MCF 10A (cell line): ENCODE measurements around the gene SLC25A42. TPM values are rescaled to one million over a fixed set of nuclear protein-coding genes. Genes with fewer than 3 reads are reported as not detected.
A peak's percentile ranks its signal among the peaks of the same experiment; 100 is the strongest.

ENCODE experiments used
- BruUV-seq: library from RNA; stranded (reverse); fragments of 400-500 nt; replicated peaks from 2 replicates; lab custom pipeline; 2021; lab: Mats Ljungman, UMichigan
- CTCF ChIA-PET: fragments of 300-600 bp; sonication (Branson Sonifier 250); formaldehyde crosslinking; extraction: SDS; loops from one replicate; lab custom pipeline; 2021; ENCODE audit warnings: antibody characterized with exemption, inconsistent platforms; lab: Yijun Ruan, JAX
- POLR2A ChIA-PET: fragments of 300-600, 350-650 bp; sonication (Branson Sonifier 250); formaldehyde crosslinking; extraction: SDS; loops from one replicate; lab custom pipeline; 2020; ENCODE audit warnings: antibody characterized with exemption, inconsistent platforms; lab: Yijun Ruan, JAX
- DNase-seq: peaks from one replicate; pipeline ENCODE4 v3.0.0-alpha.2; 2018; ENCODE audit not compliant: unreplicated experiment
- H3K27ac Mint-ChIP-seq: one replicate; pipeline ENCODE4 v1.8.0; 2022; ENCODE audit warnings: mild to moderate bottlenecking, low read depth, mixed read lengths; ENCODE audit not compliant: unreplicated experiment
- H3K27me3 Mint-ChIP-seq: one replicate; pipeline ENCODE4 v1.8.0; 2022; ENCODE audit warnings: mixed read lengths; ENCODE audit not compliant: insufficient read depth, unreplicated experiment
- H3K36me3 Mint-ChIP-seq: one replicate; pipeline ENCODE4 v1.8.0; 2022; ENCODE audit warnings: mild to moderate bottlenecking, moderate library complexity, mixed read lengths; ENCODE audit not compliant: insufficient read depth, unreplicated experiment
- H3K4me1 Mint-ChIP-seq: one replicate; pipeline ENCODE4 v1.8.0; 2022; ENCODE audit warnings: mixed read lengths; ENCODE audit not compliant: insufficient read depth, unreplicated experiment
- H3K4me3 Mint-ChIP-seq: one replicate; pipeline ENCODE4 v1.8.0; 2022; ENCODE audit warnings: mild to moderate bottlenecking, moderate library complexity, mixed read lengths; ENCODE audit not compliant: unreplicated experiment
- H3K9me3 Mint-ChIP-seq: one replicate; pipeline ENCODE4 v1.8.0; 2022; ENCODE audit warnings: mixed read lengths; ENCODE audit not compliant: unreplicated experiment
- intact Hi-C: fragments of 100-400 bp; cut with micrococcal nuclease; formaldehyde crosslinking; loops from 2 replicates; pipeline ENCODE4 v1.14.1; 2022
- total RNA-seq: library from RNA; stranded (reverse); gene quantifications from 2 replicates; pipeline ENCODE4 v1.2.3, GENCODE V29; 2022
- TF ChIP-seq, protein P1 (sequence below): fragments of 200-600 bp; IDR thresholded peaks from one replicate; pipeline ENCODE4 v1.8.0; 2022; ENCODE audit warnings: antibody characterized with exemption, mild to moderate bottlenecking; ENCODE audit not compliant: unreplicated experiment

SLC25A42 gene
- total RNA-seq, 1 experiment from 2014 or later = 3.1 TPM

DNA sequence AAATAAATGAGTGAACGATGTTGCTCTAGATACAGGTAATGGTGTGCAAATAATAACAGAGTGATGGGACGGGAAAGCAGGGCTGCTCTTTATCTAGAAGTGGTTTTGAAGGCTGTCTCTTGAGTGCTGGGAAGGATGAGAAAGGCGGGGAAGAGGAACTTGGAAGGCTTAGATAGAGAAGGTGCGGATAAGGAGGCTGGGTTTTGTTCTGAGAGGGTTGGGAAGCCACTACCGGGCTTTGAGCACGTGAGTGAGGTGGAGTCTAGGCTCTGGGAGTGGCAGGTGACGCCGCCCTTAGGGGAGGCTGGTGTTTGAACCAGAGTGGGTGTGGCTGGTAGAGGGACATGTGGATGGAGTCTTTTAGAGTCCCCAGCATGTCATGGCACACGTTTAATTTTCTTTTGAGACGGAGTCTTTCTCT is 29.6 kb upstream of the SLC25A42 start:
- peak; percentile 90 for DNase-seq
- H3K27me3 Mint-ChIP-seq = no peaks in the 10 kb centered on the region
- BruUV-seq = TSS peak; percentile 59
- peaks cover 44% of the 10 kb centered on the region for H3K36me3 Mint-ChIP-seq
- no peaks in the 10 kb centered on the region for H3K9me3 Mint-ChIP-seq
- H3K4me3 Mint-ChIP-seq = peak overlapping the region; percentile 78
- peaks cover 6% of the 10 kb centered on the region for H3K4me1 Mint-ChIP-seq
- TF ChIP-seq, protein P1, sequence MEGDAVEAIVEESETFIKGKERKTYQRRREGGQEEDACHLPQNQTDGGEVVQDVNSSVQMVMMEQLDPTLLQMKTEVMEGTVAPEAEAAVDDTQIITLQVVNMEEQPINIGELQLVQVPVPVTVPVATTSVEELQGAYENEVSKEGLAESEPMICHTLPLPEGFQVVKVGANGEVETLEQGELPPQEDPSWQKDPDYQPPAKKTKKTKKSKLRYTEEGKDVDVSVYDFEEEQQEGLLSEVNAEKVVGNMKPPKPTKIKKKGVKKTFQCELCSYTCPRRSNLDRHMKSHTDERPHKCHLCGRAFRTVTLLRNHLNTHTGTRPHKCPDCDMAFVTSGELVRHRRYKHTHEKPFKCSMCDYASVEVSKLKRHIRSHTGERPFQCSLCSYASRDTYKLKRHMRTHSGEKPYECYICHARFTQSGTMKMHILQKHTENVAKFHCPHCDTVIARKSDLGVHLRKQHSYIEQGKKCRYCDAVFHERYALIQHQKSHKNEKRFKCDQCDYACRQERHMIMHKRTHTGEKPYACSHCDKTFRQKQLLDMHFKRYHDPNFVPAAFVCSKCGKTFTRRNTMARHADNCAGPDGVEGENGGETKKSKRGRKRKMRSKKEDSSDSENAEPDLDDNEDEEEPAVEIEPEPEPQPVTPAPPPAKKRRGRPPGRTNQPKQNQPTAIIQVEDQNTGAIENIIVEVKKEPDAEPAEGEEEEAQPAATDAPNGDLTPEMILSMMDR = no peak
- ChIA-PET POLR2A (no interaction called here), CTCF (interaction anchor here (1.1 kb wide), 1 partner anchor 39 kb away, joined by 4 read pairs; no protein-coding TSS in a partner anchor)
- intact Hi-C loops = no loop called here
- H3K27ac Mint-ChIP-seq = peak overlapping the region; percentile 56

DNA sequence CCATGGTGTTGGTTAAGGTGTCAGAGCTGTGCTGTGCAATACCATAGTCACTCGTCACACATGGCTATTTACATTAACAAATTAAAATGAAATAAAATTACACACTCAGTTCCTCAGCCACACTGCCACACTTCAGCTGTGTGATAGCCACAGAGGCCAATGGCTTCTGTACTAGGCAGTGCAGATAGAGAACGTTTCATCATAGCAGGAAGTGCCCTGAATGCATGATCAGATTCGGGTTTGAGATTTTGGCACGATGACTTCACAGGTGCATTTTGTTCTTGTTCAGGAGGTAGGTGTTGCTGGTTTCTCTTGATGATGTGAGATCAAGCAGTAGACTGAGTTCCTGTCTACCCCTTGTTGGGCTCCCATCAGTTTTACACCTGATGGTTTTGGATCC is 23.9 kb upstream of the SLC25A42 start:
- peaks cover 27% of the 10 kb centered on the region for H3K36me3 Mint-ChIP-seq
- no peak overlapping the region for H3K27ac Mint-ChIP-seq
- DNase-seq = no peak
- no TSS peak for BruUV-seq
- H3K27me3 Mint-ChIP-seq = no peaks in the 10 kb centered on the region
- peaks cover 5% of the 10 kb centered on the region for H3K4me1 Mint-ChIP-seq
- ChIA-PET CTCF (interaction anchor here (0.6 to 0.7 kb wide), 2 partner anchors 8 to 16 kb away, joined by 3 to 4 read pairs; no protein-coding TSS in a partner anchor), POLR2A (interaction anchor here (0.9 to 1.2 kb wide), 2 partner anchors 23 to 99 kb away, joined by 4 to 8 read pairs; no protein-coding TSS in a partner anchor)
- H3K9me3 Mint-ChIP-seq = no peaks in the 10 kb centered on the region
- TF ChIP-seq, protein P1 = no peak
- H3K4me3 Mint-ChIP-seq = no peak overlapping the region
- intact Hi-C loops = no loop called here

DNA sequence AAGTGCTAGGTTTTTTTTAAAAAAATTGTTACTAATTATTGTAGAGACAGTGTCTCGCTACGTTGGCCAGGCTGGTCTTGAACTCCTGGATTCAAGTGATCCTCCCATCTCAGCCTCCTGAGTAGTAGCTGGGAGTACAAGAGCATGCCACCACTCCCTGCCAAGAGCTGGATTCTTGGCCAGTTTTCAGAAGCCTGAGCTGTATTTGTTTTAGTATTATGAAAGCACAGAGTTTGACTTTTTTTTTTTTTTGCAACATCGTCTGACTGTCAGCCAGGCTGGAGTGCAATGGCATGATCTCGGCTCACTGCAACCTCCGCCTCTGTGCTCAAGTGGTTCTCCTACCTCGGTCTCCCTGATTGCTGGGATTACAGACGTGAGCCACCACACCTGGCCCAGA is 23.4 kb upstream of the SLC25A42 start:
- peak; percentile 93 for DNase-seq
- TF ChIP-seq, protein P1 = no peak
- H3K4me1 Mint-ChIP-seq = peaks cover 5% of the 10 kb centered on the region
- BruUV-seq = no TSS peak
- H3K9me3 Mint-ChIP-seq = no peaks in the 10 kb centered on the region
- H3K4me3 Mint-ChIP-seq = no peak overlapping the region
- H3K27ac Mint-ChIP-seq = no peak overlapping the region
- no peaks in the 10 kb centered on the region for H3K27me3 Mint-ChIP-seq
- intact Hi-C loops = no loop called here
- ChIA-PET CTCF (interaction anchor here (0.6 to 0.7 kb wide), 3 partner anchors 9 to 529 kb away, joined by 3 to 4 read pairs (median 3); no protein-coding TSS in a partner anchor), POLR2A (interaction anchor here (0.9 to 1.2 kb wide), 2 partner anchors 23 to 99 kb away, joined by 4 to 8 read pairs; no protein-coding TSS in a partner anchor)
- peaks cover 30% of the 10 kb centered on the region for H3K36me3 Mint-ChIP-seq

DNA sequence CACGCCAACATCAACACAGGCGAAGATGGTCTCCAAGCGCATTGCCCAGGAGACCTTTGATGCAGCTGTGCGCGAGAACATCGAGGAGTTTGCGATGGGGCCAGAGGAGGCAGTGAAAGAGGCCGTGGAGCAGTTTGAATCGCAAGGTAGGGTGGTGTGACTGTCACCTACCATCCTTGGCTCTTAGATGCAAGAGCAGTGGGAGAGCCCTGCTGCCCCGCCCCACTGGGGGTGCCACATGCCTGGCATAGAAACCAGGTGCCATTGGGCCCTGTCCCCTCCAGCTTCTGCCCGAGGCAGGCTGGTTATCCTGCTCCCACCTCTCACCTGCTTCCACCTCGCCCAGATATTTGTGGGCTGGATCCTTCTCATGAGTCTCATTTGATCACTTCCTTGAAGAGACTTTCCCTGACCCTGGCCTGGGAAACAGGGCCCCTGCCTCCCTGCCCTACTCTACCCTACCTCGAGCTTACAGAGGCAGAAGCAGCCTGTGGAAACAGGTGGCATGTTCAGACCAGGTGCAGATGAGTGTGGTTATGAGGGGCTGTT is 21.0 kb upstream of the SLC25A42 start:
- intact Hi-C loops = no loop called here
- no peak overlapping the region for H3K27ac Mint-ChIP-seq

More for the DNA sequence above, 21.0 kb upstream of the SLC25A42 start:
- ChIA-PET POLR2A (no interaction called here), CTCF (interaction anchor here (0.7 kb wide), 1 partner anchor 10 kb away, joined by 3 read pairs; no protein-coding TSS in a partner anchor)
- Mint-ChIP-seq H3K9me3 (no peaks in the 10 kb centered on the region), H3K4me3 (no peak overlapping the region), H3K4me1 (peaks cover 5% of the 10 kb centered on the region), H3K27me3 (no peaks in the 10 kb centered on the region), H3K36me3 (peaks cover 53% of the 10 kb centered on the region)
- BruUV-seq = no TSS peak
- no peak for DNase-seq
- TF ChIP-seq, protein P1 = no peak
